ENCODE data around the gene COPS7B. TPM values are rescaled to one million over a fixed set of nuclear protein-coding genes. Genes with fewer than 3 reads are reported as not detected.

Gene COPS7B
- total RNA-seq, 3 donors from 2014 or later: 25.4 to 34.1 (median 29.4) TPM

DNA sequence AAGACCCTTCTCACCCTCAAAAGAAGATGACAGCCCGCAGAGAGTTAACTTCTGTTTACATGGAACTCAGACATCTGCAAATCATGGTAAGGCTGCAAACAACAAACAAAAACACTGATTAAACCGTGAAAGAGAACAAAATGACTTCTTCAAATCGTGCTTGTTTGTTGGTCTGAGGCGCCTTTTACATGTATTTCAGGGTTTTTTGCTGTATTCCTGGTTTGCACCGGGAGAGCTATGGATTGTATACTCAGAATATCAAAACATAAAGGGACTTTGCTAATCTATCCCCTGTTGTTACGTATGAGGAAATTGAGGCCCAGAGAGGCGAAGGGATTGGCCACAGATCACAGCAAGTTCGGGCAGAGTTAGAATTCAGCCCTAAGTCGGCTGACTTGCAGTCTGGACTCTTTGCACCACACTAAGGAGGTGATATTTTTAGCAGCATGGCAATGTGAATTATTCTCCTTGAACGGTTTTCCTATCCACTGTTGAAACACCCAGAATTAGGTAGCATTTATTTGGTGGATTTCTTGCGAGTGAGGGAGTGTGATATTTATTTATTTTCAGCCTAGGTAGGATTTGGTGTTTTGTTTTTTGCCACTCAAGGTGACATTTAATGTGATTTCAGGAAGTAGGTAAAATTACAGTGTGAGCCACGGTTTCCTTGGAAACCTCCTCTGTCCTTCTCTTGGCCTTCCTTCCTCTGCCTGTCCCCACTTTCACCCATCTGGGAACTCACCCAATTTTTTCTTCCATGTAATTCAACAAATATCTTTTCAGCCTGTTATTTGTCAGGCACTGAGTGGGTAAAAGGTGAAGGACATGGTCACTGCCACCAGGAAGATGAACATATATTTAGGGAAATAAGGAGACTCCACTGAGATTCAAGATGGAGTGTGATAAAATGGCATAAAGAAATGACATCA is 4.2 kb upstream of the COPS7B start:
- TF ChIP-seq, protein P1, sequence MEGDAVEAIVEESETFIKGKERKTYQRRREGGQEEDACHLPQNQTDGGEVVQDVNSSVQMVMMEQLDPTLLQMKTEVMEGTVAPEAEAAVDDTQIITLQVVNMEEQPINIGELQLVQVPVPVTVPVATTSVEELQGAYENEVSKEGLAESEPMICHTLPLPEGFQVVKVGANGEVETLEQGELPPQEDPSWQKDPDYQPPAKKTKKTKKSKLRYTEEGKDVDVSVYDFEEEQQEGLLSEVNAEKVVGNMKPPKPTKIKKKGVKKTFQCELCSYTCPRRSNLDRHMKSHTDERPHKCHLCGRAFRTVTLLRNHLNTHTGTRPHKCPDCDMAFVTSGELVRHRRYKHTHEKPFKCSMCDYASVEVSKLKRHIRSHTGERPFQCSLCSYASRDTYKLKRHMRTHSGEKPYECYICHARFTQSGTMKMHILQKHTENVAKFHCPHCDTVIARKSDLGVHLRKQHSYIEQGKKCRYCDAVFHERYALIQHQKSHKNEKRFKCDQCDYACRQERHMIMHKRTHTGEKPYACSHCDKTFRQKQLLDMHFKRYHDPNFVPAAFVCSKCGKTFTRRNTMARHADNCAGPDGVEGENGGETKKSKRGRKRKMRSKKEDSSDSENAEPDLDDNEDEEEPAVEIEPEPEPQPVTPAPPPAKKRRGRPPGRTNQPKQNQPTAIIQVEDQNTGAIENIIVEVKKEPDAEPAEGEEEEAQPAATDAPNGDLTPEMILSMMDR (IDR thresholded peaks at IDR 0.05): no peak
- no peaks in the 10 kb centered on the region for H3K9me3 ChIP-seq
- DNase-seq (peak in 1 of 3 donors; percentile 58), ATAC-seq (peak; percentile 39)
- peaks cover 34% of the 10 kb centered on the region for H3K4me1 ChIP-seq (ENCODE audit: low read depth)
- H3K4me3 ChIP-seq: peak overlapping the region; percentile 84
- intact Hi-C loops (cut with DNase I, micrococcal nuclease): no loop called here
- H3K36me3 ChIP-seq (ENCODE audit: low read depth): no peaks in the 10 kb centered on the region

DNA sequence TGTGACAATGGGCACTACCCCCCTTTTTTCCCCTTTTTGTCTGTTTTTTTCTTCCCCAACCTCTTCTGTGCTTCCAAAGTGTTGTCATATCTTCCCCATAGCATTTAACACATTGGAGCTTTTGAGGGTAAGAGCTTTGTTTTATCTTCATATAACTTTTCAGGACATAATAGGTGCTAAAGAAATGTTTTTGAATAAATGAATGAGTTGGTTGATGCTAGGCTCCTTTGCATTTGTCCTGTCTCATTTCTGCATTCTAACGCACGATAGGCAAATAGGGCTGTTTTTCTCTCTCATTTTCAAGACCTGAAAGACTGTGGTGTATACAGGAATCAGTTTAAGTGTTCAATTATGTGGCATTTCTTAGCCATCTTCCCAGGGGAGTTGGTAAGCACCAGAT is 832 bp upstream of the COPS7B start:
- peaks cover 33% of the 10 kb centered on the region for H3K4me1 ChIP-seq (ENCODE audit: low read depth)
- DNase-seq (no peak), ATAC-seq (no peak)
- no peak overlapping the region for H3K4me3 ChIP-seq
- H3K9me3 ChIP-seq: no peaks in the 10 kb centered on the region
- intact Hi-C loops (cut with DNase I, micrococcal nuclease): no loop called here
- TF ChIP-seq, protein P1 (IDR thresholded peaks at IDR 0.05): no peak
- no peaks in the 10 kb centered on the region for H3K36me3 ChIP-seq (ENCODE audit: low read depth)

DNA sequence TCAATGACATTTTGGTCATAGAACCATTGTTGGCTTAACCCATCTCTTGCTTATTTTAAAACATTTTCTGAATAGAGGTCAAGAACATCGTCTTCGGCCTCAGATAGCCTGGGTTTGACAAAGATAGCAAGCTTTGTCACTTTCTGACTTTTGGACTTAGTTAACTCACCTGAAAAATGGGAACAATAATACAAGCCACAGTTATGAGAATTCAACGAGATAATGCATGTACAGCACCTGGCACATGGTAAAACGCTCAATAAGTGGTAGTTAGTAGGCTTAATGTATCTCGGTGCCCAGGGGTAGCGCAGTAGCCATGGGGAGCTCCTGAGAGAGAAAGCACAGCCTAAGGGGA is 446 bp upstream of the COPS7B start:
- H3K9me3 ChIP-seq: no peaks in the 10 kb centered on the region
- DNase-seq (no peak), ATAC-seq (no peak)
- H3K4me3 ChIP-seq: peak overlapping the region; percentile 77
- H3K4me1 ChIP-seq (ENCODE audit: low read depth): peaks cover 33% of the 10 kb centered on the region
- intact Hi-C loops (cut with DNase I, micrococcal nuclease): no loop called here
- no peaks in the 10 kb centered on the region for H3K36me3 ChIP-seq (ENCODE audit: low read depth)
- TF ChIP-seq, protein P1 (IDR thresholded peaks at IDR 0.05): no peak

DNA sequence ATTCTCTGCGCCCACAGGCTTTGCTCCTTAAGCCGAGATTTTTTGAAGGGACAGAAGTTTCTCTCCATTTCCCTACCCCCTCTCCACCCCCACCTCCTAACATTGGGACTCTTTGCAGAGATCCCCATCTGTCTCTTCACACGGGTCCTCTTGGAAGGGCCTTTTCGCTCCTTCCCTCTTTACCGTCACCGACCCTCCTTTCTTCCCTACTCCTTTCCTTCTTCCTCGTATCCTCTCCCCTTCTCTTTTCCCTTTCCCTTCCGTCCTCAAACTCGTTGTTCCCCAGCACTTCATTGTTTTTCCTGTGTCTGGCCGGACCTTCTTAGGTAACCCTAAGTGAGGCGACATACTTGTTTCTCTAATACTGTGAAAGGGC is 660 bp downstream of the COPS7B start:
- Histone ChIP-seq H3K36me3 (ENCODE audit: low read depth) (no peaks in the 10 kb centered on the region), H3K4me3 (peak overlapping the region; percentile 77), H3K9me3 (no peaks in the 10 kb centered on the region), H3K4me1 (ENCODE audit: low read depth) (peaks cover 33% of the 10 kb centered on the region)
- intact Hi-C loops (cut with DNase I, micrococcal nuclease): no loop called here
- TF ChIP-seq, protein P1 (IDR thresholded peaks at IDR 0.05): no peak
- DNase-seq: no peak
- no peak for ATAC-seq

DNA sequence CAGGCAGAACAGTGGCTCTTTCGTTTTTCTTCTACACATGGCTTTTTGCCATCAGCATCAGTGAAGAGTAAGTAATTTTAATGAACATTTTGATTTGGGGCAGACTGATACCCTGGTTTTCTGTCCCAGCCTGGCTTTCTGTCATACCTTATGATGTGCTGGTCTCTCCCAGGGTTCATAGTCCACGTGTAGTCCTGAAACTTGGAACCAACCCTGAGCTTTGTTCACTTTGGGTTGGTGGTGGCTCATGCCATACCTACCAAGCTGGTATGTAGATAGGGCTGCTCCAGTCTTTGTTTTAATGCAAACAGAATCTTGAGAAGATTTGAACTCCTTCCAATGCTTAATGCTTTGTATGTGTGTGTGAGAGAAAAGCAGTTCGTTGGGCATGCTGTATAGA is 4.9 kb downstream of the COPS7B start:
- ATAC-seq: no peak
- TF ChIP-seq, protein P1 (IDR thresholded peaks at IDR 0.05): no peak
- intact Hi-C loops (cut with DNase I, micrococcal nuclease): no loop called here
- DNase-seq: no peak
- Histone ChIP-seq H3K36me3 (ENCODE audit: low read depth) (no peaks in the 10 kb centered on the region), H3K9me3 (no peaks in the 10 kb centered on the region), H3K4me1 (ENCODE audit: low read depth) (peaks cover 10% of the 10 kb centered on the region), H3K4me3 (no peak overlapping the region)
